ENCODE data around the gene NTM.

DNA sequence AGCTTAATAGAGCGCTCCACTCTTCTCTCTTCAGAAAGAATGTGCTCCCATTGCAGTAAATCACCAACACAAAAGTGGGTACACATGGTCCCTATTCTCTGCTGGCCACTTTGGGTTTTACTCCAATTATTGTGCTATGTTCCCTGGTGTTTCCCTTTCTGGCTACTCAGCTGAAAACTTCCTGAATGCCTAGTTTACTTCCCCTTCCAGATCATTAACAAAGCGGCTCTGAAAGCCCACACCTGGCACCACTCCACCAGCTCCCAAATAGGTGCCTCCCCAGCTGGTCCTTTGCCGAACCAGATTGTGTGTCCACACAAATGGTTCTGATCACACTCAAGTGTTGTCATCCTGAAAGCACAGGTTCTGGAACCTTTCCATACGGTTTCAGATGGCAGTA is 443.7 kb downstream of the NTM start:
- TF ChIP-seq SP2 (IDR thresholded peaks at IDR 0.05; ENCODE audit: low read length) (no peak), ZNF274 (IDR thresholded peaks at IDR 0.05; ENCODE audit: borderline replicate concordance, extremely low read depth, low read length) (no peak), SIN3A (conservative IDR thresholded peaks at IDR 0.05 in 1 of 2, IDR thresholded peaks at IDR 0.05 in 1 of 2; ENCODE audit: low read depth in 1 of 2, low read length in 2 of 2) (no peak), TBP (IDR thresholded peaks at IDR 0.05; ENCODE audit: low read depth, low read length) (no peak), SUZ12 (IDR thresholded peaks at IDR 0.05; ENCODE audit: low read length) (no peak)
- TF ChIP-seq, protein P1, sequence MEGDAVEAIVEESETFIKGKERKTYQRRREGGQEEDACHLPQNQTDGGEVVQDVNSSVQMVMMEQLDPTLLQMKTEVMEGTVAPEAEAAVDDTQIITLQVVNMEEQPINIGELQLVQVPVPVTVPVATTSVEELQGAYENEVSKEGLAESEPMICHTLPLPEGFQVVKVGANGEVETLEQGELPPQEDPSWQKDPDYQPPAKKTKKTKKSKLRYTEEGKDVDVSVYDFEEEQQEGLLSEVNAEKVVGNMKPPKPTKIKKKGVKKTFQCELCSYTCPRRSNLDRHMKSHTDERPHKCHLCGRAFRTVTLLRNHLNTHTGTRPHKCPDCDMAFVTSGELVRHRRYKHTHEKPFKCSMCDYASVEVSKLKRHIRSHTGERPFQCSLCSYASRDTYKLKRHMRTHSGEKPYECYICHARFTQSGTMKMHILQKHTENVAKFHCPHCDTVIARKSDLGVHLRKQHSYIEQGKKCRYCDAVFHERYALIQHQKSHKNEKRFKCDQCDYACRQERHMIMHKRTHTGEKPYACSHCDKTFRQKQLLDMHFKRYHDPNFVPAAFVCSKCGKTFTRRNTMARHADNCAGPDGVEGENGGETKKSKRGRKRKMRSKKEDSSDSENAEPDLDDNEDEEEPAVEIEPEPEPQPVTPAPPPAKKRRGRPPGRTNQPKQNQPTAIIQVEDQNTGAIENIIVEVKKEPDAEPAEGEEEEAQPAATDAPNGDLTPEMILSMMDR (IDR thresholded peaks at IDR 0.05; ENCODE audit: control extremely low read depth in 1 of 3, insufficient read depth in 1 of 3, low read depth in 1 of 3, low read length in 3 of 3) = no peak
